A549 (cell line): Measurements from ENCODE around the gene ZNF680.

Experiments used
- BHLHE40 ChIP-seq: IDR thresholded peaks from 2 replicates; pipeline ENCODE4 v1.6.1; 2012; ENCODE audit warnings: low read depth, low read length, inconsistent platforms
- CEBPB ChIP-seq, 2 experiments: fragments of >200 bp in 1 of 2; sonication (Bioruptor Twin) in 1 of 2; formaldehyde crosslinking in 1 of 2; IDR thresholded peaks; 2 replicates each; pipeline ENCODE4 v1.6.1; 2012 to 2016
- KDM1A ChIP-seq: fragments of 200-600 bp; sonication (generic); IDR thresholded peaks from 2 replicates; pipeline ENCODE4 v1.6.1; 2016; ENCODE audit warnings: low read depth, mild to moderate bottlenecking
- PHF8 ChIP-seq: fragments of 200-600 bp; sonication (generic); IDR thresholded peaks from 2 replicates; pipeline ENCODE4 v1.6.1; 2016; ENCODE audit warnings: low read depth, mild to moderate bottlenecking, antibody characterized with exemption, moderate library complexity, borderline replicate concordance
- POLR2A ChIP-seq: IDR thresholded peaks from 2 replicates; pipeline ENCODE4 v1.6.1; 2012; ENCODE audit warnings: mild to moderate bottlenecking, low read length
- RARB ChIP-seq: fragments of 250-450 bp; sonication (Bioruptor Pico); IDR thresholded peaks from 2 replicates; pipeline ENCODE4 v1.8.0; 2021; ENCODE audit warnings: mild to moderate bottlenecking, moderate library complexity
- SREBF2 ChIP-seq: fragments of 450-650 bp; IDR thresholded peaks from 2 replicates; pipeline ENCODE4 v1.6.1; 2014; ENCODE audit warnings: mild to moderate bottlenecking, moderate library complexity
- ZFP36 ChIP-seq: fragments of 450-650 bp; IDR thresholded peaks from 2 replicates; pipeline ENCODE4 v1.6.1; 2014; ENCODE audit warnings: borderline replicate concordance; ENCODE audit not compliant: partially characterized antibody
- TF ChIP-seq, protein P1 (sequence below): IDR thresholded peaks from 2 replicates; pipeline ENCODE4 v1.6.1; 2012
- TF ChIP-seq, protein P2 (sequence below): fragments of >200 bp; sonication (Bioruptor Twin); formaldehyde crosslinking; IDR thresholded peaks from 3 replicates; pipeline ENCODE4 v1.5.1; 2016

- TF ChIP-seq, protein P1, sequence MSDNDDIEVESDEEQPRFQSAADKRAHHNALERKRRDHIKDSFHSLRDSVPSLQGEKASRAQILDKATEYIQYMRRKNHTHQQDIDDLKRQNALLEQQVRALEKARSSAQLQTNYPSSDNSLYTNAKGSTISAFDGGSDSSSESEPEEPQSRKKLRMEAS: no peak
- no peak for TF ChIP-seq PHF8
- TF ChIP-seq, protein P2, sequence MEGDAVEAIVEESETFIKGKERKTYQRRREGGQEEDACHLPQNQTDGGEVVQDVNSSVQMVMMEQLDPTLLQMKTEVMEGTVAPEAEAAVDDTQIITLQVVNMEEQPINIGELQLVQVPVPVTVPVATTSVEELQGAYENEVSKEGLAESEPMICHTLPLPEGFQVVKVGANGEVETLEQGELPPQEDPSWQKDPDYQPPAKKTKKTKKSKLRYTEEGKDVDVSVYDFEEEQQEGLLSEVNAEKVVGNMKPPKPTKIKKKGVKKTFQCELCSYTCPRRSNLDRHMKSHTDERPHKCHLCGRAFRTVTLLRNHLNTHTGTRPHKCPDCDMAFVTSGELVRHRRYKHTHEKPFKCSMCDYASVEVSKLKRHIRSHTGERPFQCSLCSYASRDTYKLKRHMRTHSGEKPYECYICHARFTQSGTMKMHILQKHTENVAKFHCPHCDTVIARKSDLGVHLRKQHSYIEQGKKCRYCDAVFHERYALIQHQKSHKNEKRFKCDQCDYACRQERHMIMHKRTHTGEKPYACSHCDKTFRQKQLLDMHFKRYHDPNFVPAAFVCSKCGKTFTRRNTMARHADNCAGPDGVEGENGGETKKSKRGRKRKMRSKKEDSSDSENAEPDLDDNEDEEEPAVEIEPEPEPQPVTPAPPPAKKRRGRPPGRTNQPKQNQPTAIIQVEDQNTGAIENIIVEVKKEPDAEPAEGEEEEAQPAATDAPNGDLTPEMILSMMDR: no peak
- TF ChIP-seq ZFP36: no peak
- no peak for TF ChIP-seq RARB
- TF ChIP-seq BHLHE40: no peak
- no peak for TF ChIP-seq POLR2A
- TF ChIP-seq SREBF2: no peak
- no peak for TF ChIP-seq KDM1A
- TF ChIP-seq CEBPB (IDR thresholded peaks at IDR 0.05): no peak
Measured at GRCh38 chr7:64509583-64509982, 53.3 kb downstream of the ZNF680 start.
